ENCODE data around the gene JAM3. TPM values are rescaled to one million over a fixed set of nuclear protein-coding genes. Genes with fewer than 3 reads are reported as not detected.

The JAM3 gene
- total and polyA plus RNA-seq, 2 donors (not counting 3 experiments of a cell fraction or from before 2014, with no cell fraction given) = 78.8 to 137 TPM

- no peaks in the 10 kb centered on the region for H3K27me3 ChIP-seq (ENCODE audit: control insufficient read depth in 2 of 2, insufficient read depth in 2 of 2, low read length in 2 of 2)
- no peak for DNase-seq (ENCODE audit: low read depth, low spot score)
- H3K4me3 ChIP-seq (replicated peaks in 1 of 3; ENCODE audit: insufficient read depth in 1 of 3, low read depth in 1 of 3, low read length in 3 of 3) = no peak overlapping the region
- H3K4me1 ChIP-seq (ENCODE audit: control insufficient read depth, extremely low read depth, insufficient read depth, low read length) = no peaks in the 10 kb centered on the region
- H2AFZ ChIP-seq (ENCODE audit: low read depth, low read length) = no peak overlapping the region
- TF ChIP-seq MYC (IDR thresholded peaks at IDR 0.05; ENCODE audit: low read depth, low read length) (no peak), JUN (IDR thresholded peaks at IDR 0.05; ENCODE audit: borderline replicate concordance, insufficient read depth, insufficient read length, low read depth) (no peak), POLR2A (IDR thresholded peaks at IDR 0.05; ENCODE audit: low read depth, low read length) (no peak), GATA2 (IDR thresholded peaks at IDR 0.05; ENCODE audit: insufficient read depth, insufficient read length, low read depth, low read length) (no peak), POLR2AphosphoS5 (IDR thresholded peaks at IDR 0.05; ENCODE audit: insufficient read depth, low read depth, low read length) (no peak), EZH2 (IDR thresholded peaks at IDR 0.05; ENCODE audit: borderline replicate concordance, low read depth, low read length, severe bottlenecking) (no peak), FOS (IDR thresholded peaks at IDR 0.05; ENCODE audit: borderline replicate concordance, insufficient read depth, low read length) (no peak)
- no peaks in the 10 kb centered on the region for H4K20me1 ChIP-seq (replicated peaks; ENCODE audit: control insufficient read depth, extremely low read depth, insufficient read depth, low read length)
- no peak overlapping the region for H3K4me2 ChIP-seq (ENCODE audit: insufficient read depth, low read length)
- intact Hi-C loops (cut with micrococcal nuclease) (no loop called here), dilution Hi-C loops (cut with MboI; ENCODE audit: extremely low pct_ligation_motif_present, low sequenced_read_pairs) (no loop called here)
- ChIA-PET POLR2A (no interaction called here), CTCF (no interaction called here)
- no peaks in the 10 kb centered on the region for H3K36me3 ChIP-seq (ENCODE audit: control insufficient read depth in 2 of 2, extremely low read depth in 1 of 2, insufficient read depth in 2 of 2, low read length in 2 of 2)
- BruUV-seq (replicated peaks) = no TSS peak
- H3K9ac ChIP-seq (replicated peaks; ENCODE audit: extremely low read depth, insufficient read depth, low read length) = no peak overlapping the region
- no peaks in the 10 kb centered on the region for H3K79me2 ChIP-seq (ENCODE audit: control insufficient read depth, insufficient read depth, low read length)
- H3K9me1 ChIP-seq (replicated peaks; ENCODE audit: control insufficient read depth, extremely low read depth, insufficient read depth, low read length) = no peaks in the 10 kb centered on the region
- no peaks in the 10 kb centered on the region for H3K9me3 ChIP-seq (replicated peaks; ENCODE audit: control insufficient read depth, insufficient read depth, low read length)
- no peak overlapping the region for H3K27ac ChIP-seq (ENCODE audit: insufficient read depth, low read depth, low read length)
- no peak for FAIRE-seq
Observed at GRCh38 chr11:134022748-134023147, 46.1 kb upstream of the JAM3 start.

DNA sequence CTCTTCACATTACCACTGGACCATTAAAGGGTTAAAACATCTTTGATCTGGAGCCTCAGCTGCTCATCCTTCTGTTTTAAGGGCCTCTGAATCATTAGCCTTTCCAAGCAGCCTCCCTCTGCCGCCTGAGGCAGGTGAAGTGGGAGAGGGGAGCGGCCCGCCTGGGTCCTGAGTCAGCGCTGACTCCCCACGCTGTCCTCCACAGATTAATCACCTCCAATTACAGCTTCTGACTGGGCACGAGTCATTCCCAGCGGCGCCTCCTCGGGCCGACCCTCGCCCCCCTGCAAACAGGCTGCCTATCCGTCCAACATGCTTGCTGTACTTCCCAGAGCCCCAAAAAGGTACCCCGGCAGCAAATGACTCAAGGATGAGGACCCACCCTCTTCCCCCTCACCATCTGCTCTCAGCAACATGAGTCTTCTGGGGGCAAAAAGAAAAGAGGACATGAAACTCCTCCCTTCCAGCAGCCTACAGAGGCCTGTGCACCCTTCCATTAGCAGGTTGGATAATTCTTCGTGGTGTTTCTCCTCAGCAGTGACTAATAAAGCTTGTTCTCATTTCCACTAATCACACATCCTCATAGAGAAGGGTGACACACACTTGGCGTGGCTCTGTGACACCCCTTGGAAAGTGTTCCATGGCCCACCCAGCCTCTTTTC, 44.3 kb upstream of the JAM3 start:
- no peaks in the 10 kb centered on the region for H3K79me2 ChIP-seq (ENCODE audit: control insufficient read depth, insufficient read depth, low read length)
- H3K36me3 ChIP-seq (ENCODE audit: control insufficient read depth in 2 of 2, extremely low read depth in 1 of 2, insufficient read depth in 2 of 2, low read length in 2 of 2) = no peaks in the 10 kb centered on the region
- H3K4me3 ChIP-seq (replicated peaks in 1 of 3; ENCODE audit: insufficient read depth in 1 of 3, low read depth in 1 of 3, low read length in 3 of 3) = no peak overlapping the region
- H2AFZ ChIP-seq (ENCODE audit: low read depth, low read length) = no peak overlapping the region
- no peak overlapping the region for H3K9ac ChIP-seq (replicated peaks; ENCODE audit: extremely low read depth, insufficient read depth, low read length)
- FAIRE-seq (no peak), DNase-seq (ENCODE audit: low read depth, low spot score) (no peak)
- peaks cover 0 to 7% of the 10 kb centered on the region in 2 experiments for H3K27me3 ChIP-seq (ENCODE audit: control insufficient read depth in 2 of 2, insufficient read depth in 2 of 2, low read length in 2 of 2)
- no peak overlapping the region for H3K27ac ChIP-seq (ENCODE audit: insufficient read depth, low read depth, low read length)
- ChIA-PET CTCF (no interaction called here), POLR2A (no interaction called here)
- intact Hi-C loops (cut with micrococcal nuclease) = no loop called here
- H4K20me1 ChIP-seq (replicated peaks; ENCODE audit: control insufficient read depth, extremely low read depth, insufficient read depth, low read length) = no peaks in the 10 kb centered on the region
- dilution Hi-C loops (cut with MboI; ENCODE audit: extremely low pct_ligation_motif_present, low sequenced_read_pairs) = no loop called here
- H3K9me3 ChIP-seq (replicated peaks; ENCODE audit: control insufficient read depth, insufficient read depth, low read length) = no peaks in the 10 kb centered on the region
- TF ChIP-seq EZH2 (IDR thresholded peaks at IDR 0.05; ENCODE audit: borderline replicate concordance, low read depth, low read length, severe bottlenecking) = no peak
- TF ChIP-seq POLR2AphosphoS5 (IDR thresholded peaks at IDR 0.05; ENCODE audit: insufficient read depth, low read depth, low read length) = no peak
- no peak for TF ChIP-seq CTCF (IDR thresholded peaks at IDR 0.05; ENCODE audit: extremely low read depth in 1 of 2, insufficient read depth in 1 of 2, low read depth in 1 of 2, low read length in 2 of 2)
- no peak for TF ChIP-seq POLR2A (IDR thresholded peaks at IDR 0.05; ENCODE audit: low read depth, low read length)
- no peak for TF ChIP-seq MAX (IDR thresholded peaks at IDR 0.05; ENCODE audit: insufficient read depth, insufficient read length)
- no peak for TF ChIP-seq MYC (IDR thresholded peaks at IDR 0.05; ENCODE audit: low read depth, low read length)
- no peak for TF ChIP-seq JUN (IDR thresholded peaks at IDR 0.05; ENCODE audit: borderline replicate concordance, insufficient read depth, insufficient read length, low read depth)
- TF ChIP-seq FOS (IDR thresholded peaks at IDR 0.05; ENCODE audit: borderline replicate concordance, insufficient read depth, low read length) = no peak
- TF ChIP-seq GATA2 (IDR thresholded peaks at IDR 0.05; ENCODE audit: insufficient read depth, insufficient read length, low read depth, low read length) = no peak
- H3K4me2 ChIP-seq (ENCODE audit: insufficient read depth, low read length) = no peak overlapping the region
- H3K4me1 ChIP-seq (ENCODE audit: control insufficient read depth, extremely low read depth, insufficient read depth, low read length) = no peaks in the 10 kb centered on the region
- BruUV-seq (replicated peaks) = no TSS peak
- H3K9me1 ChIP-seq (replicated peaks; ENCODE audit: control insufficient read depth, extremely low read depth, insufficient read depth, low read length) = no peaks in the 10 kb centered on the region
